HT1080 (cell line): ENCODE data around the gene NT5C. TPM values are rescaled to one million over a fixed set of nuclear protein-coding genes. Genes with fewer than 3 reads are reported as not detected.
"Not testable (repeated sequence)": the region's sequence is repeated elsewhere in the genome, so short reads cannot be mapped to it uniquely, and the experiment has no call there.

ENCODE experiments used
- DNase-seq: peaks from one replicate; pipeline ENCODE4 v3.0.0-alpha.2; 2015; ENCODE audit warnings: low read depth
- polyA plus RNA-seq, 2 experiments: library from polyadenylated mRNA; depleted of rRNA; stranded (reverse); fragments of >200 nt; gene quantifications; 2 replicates each; pipeline ENCODE4 v1.2.3, GENCODE V29; 2015
- total RNA-seq: library from RNA; depleted of rRNA; stranded (reverse); fragments of >200 nt; shearing (Covaris generic); gene quantifications from 2 replicates; pipeline ENCODE4 v1.2.3, GENCODE V29; 2014; rRNA removed

The NT5C gene
- 150 and 161 TPM in 2 replicates for total RNA-seq
- polyA plus RNA-seq (2015; cell fraction: cytosol; rRNA removed), result 136 and 141 TPM in 2 replicates
- 175 and 206 TPM in 2 replicates for polyA plus RNA-seq (2015; cell fraction: nucleus; rRNA removed)

GRCh38 chr17:75131278-75132017, at the start of gene NT5C:
TSS of gene NT5C (minus strand) at chr17:75131742. CDS start at chr17:75131707, 35 bp downstream.
- peak; percentile 84 for DNase-seq

DNA sequence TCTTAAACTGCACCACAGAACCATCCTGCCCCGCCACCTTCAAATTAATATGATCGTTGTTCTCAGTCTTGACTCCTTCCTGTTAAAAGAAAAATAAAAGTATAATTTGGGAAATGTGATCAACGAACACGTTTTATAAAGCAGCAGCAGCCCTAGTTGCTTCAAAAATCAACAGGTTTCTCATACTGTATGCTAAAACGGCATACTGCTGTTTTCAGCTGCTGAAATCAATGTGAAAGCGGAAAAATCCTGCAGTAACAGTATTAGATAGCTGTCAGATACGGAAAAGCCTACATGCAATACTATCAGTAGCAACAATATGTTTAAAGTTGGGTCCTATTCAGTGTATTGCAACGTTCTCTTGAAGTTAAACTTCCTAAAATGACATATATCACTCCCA, 49.6 kb upstream of the NT5C start:
- no peak for DNase-seq

GRCh38 chr17:75178453-75178852, 46.9 kb upstream of the NT5C start:
- DNase-seq, result no peak

DNA sequence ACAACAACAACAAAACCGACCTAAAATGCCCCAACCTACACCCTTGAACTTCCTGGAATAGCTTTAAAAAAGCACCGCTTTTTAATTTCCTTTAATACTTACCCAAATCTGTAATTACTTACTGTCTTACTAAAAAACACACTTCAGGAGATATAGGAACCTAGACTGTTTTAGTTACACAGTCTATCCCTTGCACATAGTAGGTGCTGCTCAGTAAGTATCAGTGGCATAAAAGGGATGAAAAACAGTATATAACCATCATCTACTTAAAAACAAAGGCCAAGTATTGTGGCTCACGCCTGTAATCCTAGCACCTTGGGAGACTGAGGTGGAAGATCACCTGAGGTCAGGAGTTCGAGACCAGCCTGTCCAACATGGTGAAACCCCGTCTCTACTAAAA, 45.1 kb upstream of the NT5C start:
- DNase-seq, result no peak

GRCh38 chr17:75174996-75175395, 43.5 kb upstream of the NT5C start:
- DNase-seq, result no peak

DNA sequence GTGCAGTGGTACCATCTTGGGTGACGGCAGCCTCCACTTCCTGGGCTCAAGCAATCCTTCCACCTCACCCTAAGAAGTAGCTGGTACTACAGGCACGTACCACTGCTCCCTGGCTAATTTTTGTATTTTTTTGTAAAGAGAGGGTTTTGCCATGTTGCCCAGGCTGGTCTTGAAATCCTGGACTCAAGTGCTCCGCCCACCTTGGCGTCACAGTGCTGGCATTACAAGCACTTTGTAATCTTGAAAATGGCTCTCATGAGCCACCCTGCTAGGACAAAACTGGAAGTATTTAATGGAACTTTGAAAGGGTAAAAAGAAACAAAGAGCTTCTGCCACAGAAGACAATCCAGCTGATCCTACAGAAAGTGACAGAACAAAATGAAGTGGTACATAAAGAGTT, 42.0 kb upstream of the NT5C start:
- no peak for DNase-seq

DNA sequence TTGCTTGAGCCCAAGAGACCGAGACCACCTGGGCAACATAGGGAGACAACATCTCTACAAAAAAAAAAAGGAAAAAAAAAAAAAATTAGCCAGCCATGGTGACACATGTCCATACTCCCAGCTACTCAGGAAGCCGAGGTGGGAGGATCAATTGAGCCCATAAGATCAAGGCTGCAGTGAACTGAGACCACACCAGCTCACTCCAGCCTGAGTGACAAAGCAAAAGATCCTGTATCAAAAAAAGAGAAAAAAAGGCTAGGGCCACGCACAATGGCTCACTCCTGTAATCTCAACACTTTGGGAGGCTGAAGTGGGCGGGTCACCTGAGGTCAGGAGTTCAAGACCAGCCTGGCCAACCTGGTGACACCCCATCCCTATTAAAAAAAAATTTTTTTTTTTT, 37.5 kb upstream of the NT5C start:
- DNase-seq, result no peak

GRCh38 chr17:75164606-75165005, 33.1 kb upstream of the NT5C start:
- DNase-seq, result not testable (repeated sequence)

DNA sequence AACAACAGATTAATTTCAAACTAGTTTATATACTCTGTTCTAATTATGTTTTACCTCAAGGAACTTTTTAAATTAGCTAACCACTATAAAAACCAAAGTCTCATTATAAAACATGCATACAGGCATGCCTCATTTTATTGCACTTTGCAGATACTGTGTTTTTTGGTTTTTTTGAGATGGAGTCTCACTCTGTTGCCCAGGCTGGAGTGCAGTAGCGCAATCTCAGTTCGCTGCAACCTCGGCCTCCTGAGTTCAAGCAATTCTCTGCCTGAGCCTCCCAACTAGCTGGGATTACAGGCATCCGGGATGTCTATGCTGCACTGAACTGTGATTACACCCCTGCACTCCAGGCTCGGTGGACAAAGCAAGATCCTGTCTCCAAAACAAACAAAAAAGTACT, 31.5 kb upstream of the NT5C start:
- no peak for DNase-seq

DNA sequence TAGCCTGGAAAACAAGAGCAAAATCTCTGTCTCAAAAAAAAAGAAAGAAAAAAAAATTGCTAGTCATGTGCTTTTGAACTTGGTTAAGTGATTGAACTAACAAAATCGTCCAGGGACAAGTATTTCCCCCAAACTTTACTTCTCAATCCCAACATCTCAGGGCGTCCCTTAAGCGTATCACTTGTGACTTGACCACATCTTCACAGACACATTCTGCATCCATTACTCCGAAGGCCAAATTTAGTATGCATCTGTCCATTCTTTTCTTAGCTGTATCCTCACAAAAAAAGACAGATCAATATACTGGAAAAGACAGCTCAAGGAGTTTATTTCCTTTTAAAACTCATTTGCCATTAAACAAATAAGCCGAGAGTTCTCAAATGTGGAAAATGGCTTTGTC, 28.7 kb upstream of the NT5C start:
- DNase-seq, result no peak

DNA sequence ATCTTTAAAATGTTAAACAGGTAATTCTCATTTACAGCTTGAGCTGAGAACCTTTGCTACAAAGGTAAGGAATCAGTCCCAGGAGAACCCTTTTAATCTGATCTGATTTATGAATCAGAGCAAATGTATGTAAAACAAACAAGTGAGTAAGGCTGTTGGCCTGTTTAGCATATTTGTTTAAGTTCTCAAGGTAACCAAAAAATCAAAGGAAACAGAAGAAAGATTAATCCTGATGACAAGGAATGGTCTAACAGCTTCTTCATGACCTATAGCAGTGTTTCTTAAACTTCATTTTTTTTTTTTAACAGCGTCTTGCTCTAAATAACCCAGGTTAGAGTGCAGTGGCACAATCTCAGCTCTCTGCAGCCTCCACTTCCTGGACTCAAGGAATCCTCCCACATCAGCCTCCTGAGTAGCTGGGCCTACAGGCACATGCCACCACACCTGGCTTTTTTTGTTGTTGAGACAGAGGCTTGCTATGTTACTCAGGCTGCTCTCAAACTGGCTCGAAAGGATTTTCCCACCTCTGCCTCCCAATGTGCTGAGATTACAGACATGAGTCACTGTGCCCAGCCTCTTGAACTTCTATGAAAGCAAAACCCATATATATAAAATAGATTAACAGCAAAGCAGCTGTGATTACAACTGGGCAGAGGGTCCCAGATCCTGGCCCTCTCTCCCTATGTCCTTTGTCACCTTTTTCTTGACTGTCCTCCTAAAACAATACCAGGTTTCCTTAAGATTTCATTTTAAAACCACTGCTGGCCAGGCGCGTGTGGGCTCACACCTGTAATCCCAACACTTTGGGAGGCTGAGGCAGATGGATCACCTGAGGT, 27.9 kb upstream of the NT5C start:
- peak; percentile 76 for DNase-seq

GRCh38 chr17:75158480-75158879, 26.9 kb upstream of the NT5C start:
- DNase-seq, result not testable (repeated sequence)

DNA sequence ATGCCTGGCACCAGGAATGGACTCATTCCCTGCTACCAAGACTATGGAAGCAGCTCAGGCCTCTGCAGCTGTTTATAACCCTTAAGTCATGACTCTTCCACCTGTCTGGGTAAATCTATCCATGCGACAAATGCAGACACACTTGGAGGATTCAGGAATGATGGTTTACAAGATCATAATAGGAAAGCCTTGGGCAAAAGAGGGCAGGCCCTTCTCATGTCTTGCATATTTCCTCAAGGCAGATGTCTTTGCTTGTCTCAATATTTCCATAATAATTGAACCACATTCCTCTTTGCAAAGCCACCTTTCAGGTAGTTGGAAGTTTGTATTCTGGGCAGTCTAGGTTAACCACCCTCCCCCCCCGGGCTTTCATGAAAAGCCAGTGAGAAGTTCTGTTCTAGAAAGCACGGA, 23.7 kb upstream of the NT5C start:
- DNase-seq, result no peak

DNA sequence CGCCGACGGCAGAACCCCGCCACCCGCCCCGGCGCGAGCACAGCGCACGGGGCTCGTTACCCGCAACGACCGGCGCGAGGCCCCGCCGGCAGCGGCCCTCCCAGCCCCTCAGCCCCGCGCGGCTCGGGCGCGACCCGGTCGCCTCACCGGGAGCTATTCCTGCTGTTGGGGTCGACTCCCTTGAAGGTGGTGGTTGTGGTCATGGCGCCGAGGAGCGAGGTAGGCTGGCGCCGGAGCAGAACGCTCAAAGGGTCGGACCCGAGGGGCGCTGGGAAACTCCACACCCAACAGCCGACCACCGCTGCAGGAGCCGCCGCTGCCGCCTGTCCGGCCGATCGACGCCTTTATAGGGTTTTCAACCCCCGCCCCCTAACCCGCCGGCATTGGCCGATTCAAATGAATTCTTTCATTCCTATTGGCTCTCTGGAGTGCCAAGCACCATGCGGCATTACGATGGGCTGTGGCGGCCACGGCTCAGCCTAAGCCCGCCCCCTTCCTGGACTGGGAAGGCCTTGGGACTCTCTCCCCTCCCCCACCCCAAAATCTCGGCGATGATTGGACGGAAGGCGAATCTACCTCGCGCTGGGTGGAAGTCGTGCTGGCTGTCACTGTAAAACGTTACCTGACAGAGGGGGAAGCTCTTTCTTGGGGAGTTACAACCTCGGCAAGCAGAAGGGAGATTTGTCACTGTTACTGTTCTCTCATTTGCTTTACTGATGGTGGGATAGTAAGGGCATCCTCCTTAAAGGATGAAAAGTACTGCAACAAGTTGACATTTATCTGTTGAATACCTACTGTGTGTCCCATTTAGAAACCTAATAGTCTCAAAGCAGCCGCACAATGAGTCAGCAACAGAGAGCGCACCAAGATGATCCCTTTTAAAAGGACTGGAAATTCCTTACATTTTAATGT, 22.9 kb upstream of the NT5C start, which contains the start of gene JPT1:
Gene JPT1, minus strand, starts transcription at position 318 of the 912 bp plus-strand sequence. Its CDS starts 115 bp downstream, at position 203.
- DNase-seq, result peak; percentile 98

GRCh38 chr17:75153780-75154194, 22.2 kb upstream of the NT5C start:
- peak; percentile 27 for DNase-seq

DNA sequence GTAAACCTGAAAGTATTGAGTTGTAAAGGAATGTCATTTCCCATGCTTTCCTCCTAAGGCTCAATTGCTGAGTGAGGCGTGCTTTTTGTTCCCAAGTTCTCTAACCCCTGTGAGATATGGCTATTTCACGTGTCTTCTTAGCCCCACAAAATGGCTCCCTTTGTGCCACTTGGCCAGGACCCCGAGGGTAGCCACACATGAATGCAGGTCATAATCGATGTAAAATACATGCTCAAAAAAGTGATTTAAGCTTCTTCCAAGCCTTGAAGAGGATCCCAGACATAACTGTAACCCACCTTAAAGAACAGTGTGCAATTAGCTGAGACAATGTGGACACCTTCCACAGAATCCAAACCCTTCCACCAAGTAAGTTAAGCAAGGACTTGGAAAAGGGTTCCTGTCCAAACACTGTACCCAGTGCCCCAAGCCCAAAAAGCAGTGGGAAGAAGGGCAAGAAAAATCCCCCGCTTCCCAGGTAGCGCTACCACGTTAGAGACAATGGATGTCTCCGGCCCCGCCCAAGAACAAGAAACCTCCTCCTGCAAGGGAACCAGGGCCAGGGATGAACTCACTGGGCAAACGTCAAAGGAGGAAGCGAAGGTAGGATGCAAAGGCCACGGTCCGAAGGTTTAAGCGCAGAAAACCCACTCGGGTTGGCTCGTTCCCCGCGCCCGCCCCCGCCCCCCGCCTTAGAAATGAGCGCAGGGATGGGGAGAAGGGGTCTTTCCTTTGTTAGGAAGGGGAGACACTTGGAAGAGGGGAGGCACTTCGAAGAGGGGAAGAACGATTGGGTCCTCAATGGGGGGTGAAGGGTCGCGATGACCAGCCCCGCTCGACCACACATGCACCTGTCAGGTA, 21.6 kb upstream of the NT5C start:
- peak; percentile 38 for DNase-seq

- DNase-seq, result peak; percentile 26
Observed at GRCh38 chr17:75152523-75152921, 21.0 kb upstream of the NT5C start.

GRCh38 chr17:75151930-75152329, 20.4 kb upstream of the NT5C start:
- no peak for DNase-seq

GRCh38 chr17:75147878-75148546, 16.5 kb upstream of the NT5C start:
- no peak for DNase-seq

- no peak for DNase-seq
Observed at GRCh38 chr17:75146592-75146991, 15.1 kb upstream of the NT5C start.
